Activated CD4-positive, alpha-beta T cell treated with anti-CD3 and anti-CD28 coated beads, Interleukin-2, amount 50 U/mL, for 4 hours (primary cell): Measurements from ENCODE around the gene MX2.
A peak's percentile ranks its signal among the peaks of the same experiment; 100 is the strongest.

ENCODE experiments used
- DNase-seq, 2 experiments: peaks; one replicate each; pipeline ENCODE4 v3.0.0-alpha.2; 2020

Gene MX2

GRCh38 chr21:41366522-41367151 is 4.8 kb downstream of the MX2 start:
- no peak for DNase-seq

- DNase-seq: no peak
These were observed 5.6 kb downstream of the MX2 start for GRCh38 chr21:41367301-41367944.

- no peak for DNase-seq
These were observed 6.3 kb downstream of the MX2 start for GRCh38 chr21:41367945-41368734.

- no peak for DNase-seq
These were observed 6.9 kb downstream of the MX2 start for GRCh38 chr21:41368735-41369104.

- DNase-seq: peak in 1 of 2 experiments; percentile 15
These were observed 7.5 kb downstream of the MX2 start for GRCh38 chr21:41369105-41369919.

GRCh38 chr21:41369920-41370839 is 8.4 kb downstream of the MX2 start:
- no peak for DNase-seq

GRCh38 chr21:41370840-41371684 is 9.2 kb downstream of the MX2 start:
- no peak for DNase-seq

GRCh38 chr21:41371685-41372030 is 9.8 kb downstream of the MX2 start:
- no peak for DNase-seq

GRCh38 chr21:41373253-41373652 is 11.4 kb downstream of the MX2 start:
- DNase-seq: no peak

GRCh38 chr21:41373763-41374162 is 11.9 kb downstream of the MX2 start:
- DNase-seq: no peak

GRCh38 chr21:41374177-41374712 is 12.4 kb downstream of the MX2 start:
- DNase-seq: no peak

- no peak for DNase-seq
These were observed 13.2 kb downstream of the MX2 start for GRCh38 chr21:41374867-41375533.

- no peak for DNase-seq
These were observed 14.0 kb downstream of the MX2 start for GRCh38 chr21:41375875-41376274.

- no peak for DNase-seq
These were observed 15.9 kb downstream of the MX2 start for GRCh38 chr21:41377715-41378114.

- no peak for DNase-seq
These were observed 17.0 kb downstream of the MX2 start for GRCh38 chr21:41378849-41379248.

GRCh38 chr21:41379901-41380300 is 18.1 kb downstream of the MX2 start:
- DNase-seq: no peak

- no peak for DNase-seq
These were observed 19.9 kb downstream of the MX2 start for GRCh38 chr21:41381731-41382130.

- no peak for DNase-seq
These were observed 25.4 kb downstream of the MX2 start for GRCh38 chr21:41387042-41387819.

- DNase-seq: no peak
These were observed 26.0 kb downstream of the MX2 start for GRCh38 chr21:41387824-41388223.

- DNase-seq: no peak
These were observed 26.4 kb downstream of the MX2 start for GRCh38 chr21:41388259-41388658.
